HepG2 (cell line): ENCODE data around the gene CLEC16A. TPM values are rescaled to one million over a fixed set of nuclear protein-coding genes. Genes with fewer than 3 reads are reported as not detected.

Source experiments
- MAFK ChIP-seq, 2 experiments: IDR thresholded peaks in 1 of 2; conservative IDR thresholded peaks in 1 of 2; 2 replicates each; pipeline ENCODE4 v1.6.1; 2011; ENCODE audit warnings: improper control_type of control experiment in 2 of 2, low read length in 2 of 2
- NR1H2 ChIP-seq: sonication (generic); formaldehyde crosslinking; IDR thresholded peaks from 2 replicates; pipeline ENCODE4 v1.8.1; 2022; ENCODE audit warnings: low read depth, missing genetic modification reagents, borderline replicate concordance
- PATZ1 ChIP-seq: sonication (generic); formaldehyde crosslinking; IDR thresholded peaks from 2 replicates; pipeline ENCODE4 v1.4.0; 2020; ENCODE audit warnings: missing genetic modification reagents
- SNAPC4 ChIP-seq: sonication (generic); formaldehyde crosslinking; IDR thresholded peaks from 2 replicates; pipeline ENCODE4 v1.4.0; 2020; ENCODE audit warnings: mild to moderate bottlenecking, missing genetic modification reagents
- SP5 ChIP-seq: IDR thresholded peaks from 2 replicates; pipeline ENCODE4 v1.6.1; 2016; ENCODE audit warnings: low read depth, borderline replicate concordance
- TARDBP ChIP-seq: sonication (generic); formaldehyde crosslinking; IDR thresholded peaks from 2 replicates; pipeline ENCODE4 v1.8.0; 2022; ENCODE audit warnings: mild to moderate bottlenecking, missing genetic modification reagents
- TBX3 ChIP-seq: fragments of 450-650 bp; IDR thresholded peaks from 2 replicates; pipeline ENCODE4 v1.6.1; 2017; ENCODE audit warnings: antibody characterized with exemption, mild to moderate bottlenecking, inconsistent platforms, borderline replicate concordance
- ZBTB4 ChIP-seq: sonication (generic); formaldehyde crosslinking; IDR thresholded peaks from 2 replicates; pipeline ENCODE4 v1.4.0; 2020; ENCODE audit warnings: missing genetic modification reagents, mild to moderate bottlenecking, borderline replicate concordance
- ZFY ChIP-seq: sonication (generic); formaldehyde crosslinking; IDR thresholded peaks from 2 replicates; pipeline ENCODE4 v1.4.0; 2020; ENCODE audit warnings: missing genetic modification reagents
- ZNF687 ChIP-seq: sonication (generic); formaldehyde crosslinking; IDR thresholded peaks from 2 replicates; pipeline ENCODE4 v1.5.1; 2020; ENCODE audit warnings: mild to moderate bottlenecking, missing genetic modification reagents, moderate library complexity
- ZSCAN25 ChIP-seq: sonication (generic); formaldehyde crosslinking; IDR thresholded peaks from 2 replicates; pipeline ENCODE4 v1.8.0; 2022; ENCODE audit warnings: mild to moderate bottlenecking, missing genetic modification reagents
- ZSCAN31 ChIP-seq: sonication (generic); formaldehyde crosslinking; IDR thresholded peaks from 2 replicates; pipeline ENCODE4 v1.5.0; 2020; ENCODE audit warnings: low read depth, mild to moderate bottlenecking, missing genetic modification reagents
- polyA plus RNA-seq, 8 experiments: library from polyadenylated mRNA; depleted of rRNA in 3 of 8; stranded (reverse) in 7 of 8; unstranded in 1 of 8; fragments of >200 nt; fragmentation: Illumina TruSeq in 4 of 8; extraction: Trizol in 4 of 8; gene quantifications; 2 replicates each; pipeline versions ENCODE4 v1.2.1 to v1.2.3, GENCODE V29; 2011 to 2016; ENCODE audit warnings: low read depth in 4 of 8, missing spikeins in 1 of 8, mixed read lengths in 1 of 8; ENCODE audit not compliant: insufficient read depth in 1 of 8
- total RNA-seq, 5 experiments: library from RNA; depleted of rRNA; stranded (reverse); fragments of >200 nt; fragmentation: Illumina TruSeq; extraction: Trizol; gene quantifications; 2 replicates each; pipeline ENCODE4 v1.2.3, GENCODE V29; 2016; ENCODE audit warnings: low read depth in 1 of 5

CLEC16A gene
- total and polyA plus RNA-seq, 2 of the 13 experiments (the other 11 are each of a cell fraction or from before 2014, with no cell fraction given): 8.5 to 10.3 TPM

- TF ChIP-seq ZBTB4: no peak
- TF ChIP-seq ZSCAN31 (CRISPR knock-in tag): 0 out of 2 replicates have a peak, but pooled peaks have one; percentile 34
- 0 out of 2 replicates have a peak, but pooled peaks have one; percentile 29 for TF ChIP-seq TARDBP (CRISPR knock-in tag)
- TF ChIP-seq ZSCAN25: no peak; the same call in 1 of the 2 replicates
- no peak for TF ChIP-seq SNAPC4
- TF ChIP-seq ZNF687 (CRISPR knock-in tag): peak; percentile 72
- 0 out of 2 replicates have a peak, but pooled peaks have one; percentile 48 for TF ChIP-seq NR1H2 (CRISPR knock-in tag)
- peak; percentile 43 to 62; a peak in 3 of 4 replicates for TF ChIP-seq MAFK (conservative IDR thresholded peaks at IDR 0.05 in 1 of 2, IDR thresholded peaks at IDR 0.05 in 1 of 2; ENCODE audit: low read length in 2 of 2)
- TF ChIP-seq TBX3: peak; percentile 16; the same call in 1 of the 2 replicates
- peak; percentile 79 for TF ChIP-seq SP5
- peak; percentile 40; the same call in 1 of the 2 replicates for TF ChIP-seq ZFY
- TF ChIP-seq PATZ1 (CRISPR knock-in tag): peak; percentile 87
Observed at GRCh38 chr16:10922328-10923145, 21.8 kb upstream of the CLEC16A start (continued).
